Measurements from ENCODE around the gene FAM161B.
A peak's percentile ranks its signal among the peaks of the same experiment; 100 is the strongest.
"Not testable (repeated sequence)": the region's sequence is repeated elsewhere in the genome, so short reads cannot be mapped to it uniquely, and the experiment has no call there.

Gene FAM161B, protein sequence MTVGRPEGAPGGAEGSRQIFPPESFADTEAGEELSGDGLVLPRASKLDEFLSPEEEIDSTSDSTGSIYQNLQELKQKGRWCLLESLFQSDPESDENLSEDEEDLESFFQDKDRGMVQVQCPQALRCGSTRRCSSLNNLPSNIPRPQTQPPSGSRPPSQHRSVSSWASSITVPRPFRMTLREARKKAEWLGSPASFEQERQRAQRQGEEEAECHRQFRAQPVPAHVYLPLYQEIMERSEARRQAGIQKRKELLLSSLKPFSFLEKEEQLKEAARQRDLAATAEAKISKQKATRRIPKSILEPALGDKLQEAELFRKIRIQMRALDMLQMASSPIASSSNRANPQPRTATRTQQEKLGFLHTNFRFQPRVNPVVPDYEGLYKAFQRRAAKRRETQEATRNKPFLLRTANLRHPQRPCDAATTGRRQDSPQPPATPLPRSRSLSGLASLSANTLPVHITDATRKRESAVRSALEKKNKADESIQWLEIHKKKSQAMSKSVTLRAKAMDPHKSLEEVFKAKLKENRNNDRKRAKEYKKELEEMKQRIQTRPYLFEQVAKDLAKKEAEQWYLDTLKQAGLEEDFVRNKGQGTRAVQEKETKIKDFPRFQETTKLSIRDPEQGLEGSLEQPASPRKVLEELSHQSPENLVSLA

DNA sequence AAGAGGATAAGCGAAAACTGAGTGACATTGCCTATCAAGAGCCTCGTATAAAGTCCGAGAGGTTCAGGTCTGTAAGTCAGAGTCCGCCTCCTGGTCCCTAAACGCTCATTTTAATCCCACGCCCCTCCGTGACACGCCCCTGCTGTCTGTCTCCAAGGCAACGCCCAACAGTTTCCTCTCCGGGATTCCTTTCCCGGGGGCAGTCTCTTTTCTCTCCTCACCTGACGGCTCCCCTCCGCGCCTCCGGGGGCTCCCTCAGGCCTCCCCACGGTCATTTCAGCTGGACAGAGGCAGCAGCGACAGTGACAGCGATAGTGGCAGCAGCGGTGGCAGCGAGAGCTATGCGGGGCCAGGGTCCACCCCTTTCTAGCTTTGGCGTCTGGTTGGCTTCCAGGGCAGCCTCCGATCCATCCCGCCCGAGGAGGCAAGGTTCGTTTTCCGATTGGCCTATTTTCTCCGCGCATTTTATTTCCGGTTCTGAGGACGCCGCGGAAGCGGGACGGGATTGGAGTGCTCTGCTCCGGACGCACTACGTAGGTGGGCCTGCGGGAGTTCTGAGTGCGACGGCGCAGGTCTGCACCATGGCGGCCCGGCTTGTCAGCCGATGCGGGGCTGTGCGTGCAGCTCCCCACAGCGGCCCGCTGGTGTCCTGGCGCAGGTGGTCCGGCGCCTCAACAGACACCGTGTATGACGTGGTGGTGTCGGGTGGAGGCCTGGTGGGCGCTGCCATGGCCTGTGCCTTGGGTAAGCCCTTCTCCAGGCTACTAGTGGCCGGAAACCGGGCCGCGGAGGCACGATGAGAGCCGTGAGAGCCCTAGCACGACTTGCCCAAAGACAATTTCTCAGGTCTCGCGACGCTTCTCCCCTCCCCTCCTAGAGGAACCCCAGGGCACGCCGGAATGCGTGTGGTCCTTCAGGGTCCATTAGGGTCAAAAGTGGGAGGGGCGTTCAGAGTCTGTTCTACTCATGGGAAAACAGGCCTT is at the start of gene FAM161B, which contains the start of gene COQ6:
Gene FAM161B, minus strand, starts transcription at position 343 of the 983 bp plus-strand sequence. Its CDS starts 68 bp downstream, at position 275.
Gene COQ6, plus strand, starts transcription at position 551 of the 983 bp plus-strand sequence. Its CDS starts 31 bp downstream, at position 582.
- DNase-seq (ENCODE audit: low read depth): peak; percentile 90

GRCh38 chr14:73998726-73999125 is 48.8 kb upstream of the FAM161B start:
- no peak for DNase-seq (ENCODE audit: low read depth)

DNA sequence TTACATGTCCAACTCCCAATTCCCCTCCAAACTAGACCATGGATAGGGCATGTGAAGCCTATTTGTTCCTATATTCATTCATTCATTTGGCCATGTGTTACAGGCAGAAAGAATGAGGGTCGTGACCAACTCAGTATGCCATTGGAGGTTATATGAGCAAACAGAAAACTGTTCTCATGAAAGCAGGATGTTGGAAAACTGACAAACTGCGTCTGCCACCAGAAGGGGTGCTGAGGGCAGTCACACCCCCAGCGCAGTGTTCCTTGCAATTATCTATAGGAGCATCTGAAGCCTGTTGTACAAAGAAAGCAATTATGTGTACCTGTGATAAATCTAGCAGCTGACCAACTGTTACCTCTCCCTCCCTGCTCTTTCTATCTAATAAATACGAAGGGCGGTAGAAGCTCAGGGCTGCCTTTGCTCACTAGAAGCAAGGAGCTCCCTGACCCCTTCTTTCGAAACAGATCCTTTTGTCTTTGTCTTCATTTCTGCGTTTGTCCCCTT is 48.1 kb upstream of the FAM161B start:
- DNase-seq (ENCODE audit: low read depth): no peak

DNA sequence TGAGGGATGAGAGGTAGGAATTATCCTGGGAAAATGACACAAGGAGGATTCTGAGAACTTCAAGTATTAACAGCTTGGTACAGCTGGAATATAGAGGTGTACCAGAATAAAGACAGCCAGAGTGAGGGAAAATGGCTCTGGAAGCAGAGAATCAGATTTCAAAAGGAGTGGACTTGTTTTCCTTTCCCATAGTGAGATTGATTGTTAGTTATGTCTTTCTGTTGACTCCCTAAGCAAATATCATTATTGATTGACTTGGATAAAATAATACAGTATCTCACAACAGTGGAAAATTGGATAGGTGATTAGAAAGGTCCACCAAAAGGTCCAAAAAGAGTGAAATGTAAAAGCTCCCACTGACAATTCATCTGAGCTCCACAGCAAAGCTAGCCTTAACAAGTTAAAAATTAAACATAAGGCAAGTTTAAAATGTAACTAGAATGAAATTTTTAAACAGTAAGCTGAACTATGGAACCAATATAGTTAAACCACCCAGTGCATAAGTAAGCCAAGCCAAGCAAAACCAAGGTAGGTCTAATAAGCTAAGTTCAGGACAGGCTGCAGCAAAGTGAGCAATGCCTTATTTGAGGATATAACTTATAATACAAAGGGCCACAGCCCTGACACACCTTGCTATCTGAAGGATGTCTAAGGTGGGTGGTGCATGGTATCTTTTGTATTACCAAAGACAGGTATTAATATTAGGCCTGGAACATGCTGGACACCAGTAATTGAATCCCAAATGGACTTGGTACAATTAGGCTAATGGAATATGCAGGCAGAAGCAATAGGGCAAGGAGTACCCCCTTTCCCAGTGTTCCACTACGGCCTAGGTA is 47.4 kb upstream of the FAM161B start:
- DNase-seq (ENCODE audit: low read depth): no peak

DNA sequence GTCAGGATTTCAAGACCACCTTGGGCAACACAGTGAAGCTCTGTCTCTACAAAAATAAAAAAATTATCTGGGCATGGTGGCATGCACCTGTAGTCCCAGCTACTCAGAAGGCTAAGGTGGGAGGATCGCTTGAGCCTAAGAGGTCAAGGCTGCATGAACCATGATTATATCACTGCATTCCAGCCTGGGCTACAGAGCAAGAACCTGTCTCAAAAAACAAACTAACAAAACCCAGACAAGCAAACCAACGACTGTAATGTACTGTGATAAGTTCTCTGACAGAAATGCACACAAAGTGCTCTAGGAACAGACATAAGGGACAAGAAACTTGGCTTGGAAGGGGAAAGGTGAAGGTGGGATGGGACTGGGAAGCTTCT is 46.8 kb upstream of the FAM161B start:
- DNase-seq (ENCODE audit: low read depth): no peak

- no peak for DNase-seq (ENCODE audit: low read depth)
Observed at GRCh38 chr14:73995977-73996378, 46.1 kb upstream of the FAM161B start.

DNA sequence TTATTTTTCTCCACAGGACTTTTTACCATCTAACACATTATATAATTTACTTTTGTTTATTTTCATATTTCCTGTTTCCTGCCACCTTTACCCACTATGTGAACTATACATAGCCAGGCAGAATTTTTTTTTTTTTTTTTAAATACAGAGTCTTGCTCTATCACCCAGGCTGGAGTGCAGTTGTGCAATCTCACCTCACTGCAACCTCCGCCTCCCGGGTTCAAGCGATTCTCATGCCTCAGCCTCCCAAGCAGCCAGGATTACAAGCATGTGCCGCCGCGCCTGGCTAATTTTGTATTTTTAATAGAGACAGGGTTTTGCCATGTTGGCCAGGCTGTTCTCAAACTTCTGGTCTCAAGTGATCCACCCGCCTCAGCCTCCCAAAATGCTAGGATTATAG is 45.0 kb upstream of the FAM161B start:
- DNase-seq (ENCODE audit: low read depth): not testable (repeated sequence)

DNA sequence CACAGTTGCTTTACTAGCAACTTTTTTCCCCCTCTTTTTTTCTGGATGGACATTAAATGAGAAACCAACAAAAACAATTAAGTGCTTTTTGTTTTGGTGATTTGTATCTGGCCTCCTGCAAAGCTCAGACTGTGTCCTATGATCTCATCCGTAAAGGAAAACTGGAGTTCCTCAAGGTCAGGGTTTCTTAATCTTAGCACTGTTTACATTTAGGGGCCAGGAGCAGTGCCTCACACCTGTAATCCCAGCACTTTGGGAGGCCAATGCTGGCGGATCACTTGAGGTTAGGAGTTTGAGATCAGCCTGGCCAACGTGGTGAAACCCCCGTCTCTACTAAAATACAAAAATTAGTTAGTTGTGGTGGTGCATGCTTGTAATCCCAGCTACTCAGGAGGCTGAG is 41.2 kb upstream of the FAM161B start:
- DNase-seq (ENCODE audit: low read depth): no peak

DNA sequence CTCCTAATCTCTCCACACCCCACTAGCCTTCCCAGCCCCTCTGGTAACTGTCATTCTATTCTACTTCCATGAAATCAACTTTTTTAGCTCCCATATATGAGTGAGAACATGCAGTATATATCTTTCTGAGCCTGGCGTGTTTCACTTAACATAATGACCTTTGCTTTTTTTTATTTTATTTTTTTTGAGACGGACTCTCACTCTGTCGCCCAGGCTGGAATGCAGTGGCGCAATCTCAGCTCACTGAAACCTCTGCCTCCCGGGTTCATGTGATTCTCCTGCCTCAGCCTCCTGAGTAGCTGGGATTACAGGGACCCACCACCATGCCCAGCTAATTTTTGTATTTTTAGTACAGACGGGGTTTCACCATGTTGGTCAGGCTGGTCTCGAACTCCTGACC is 38.8 kb upstream of the FAM161B start:
- DNase-seq (ENCODE audit: low read depth): not testable (repeated sequence)

DNA sequence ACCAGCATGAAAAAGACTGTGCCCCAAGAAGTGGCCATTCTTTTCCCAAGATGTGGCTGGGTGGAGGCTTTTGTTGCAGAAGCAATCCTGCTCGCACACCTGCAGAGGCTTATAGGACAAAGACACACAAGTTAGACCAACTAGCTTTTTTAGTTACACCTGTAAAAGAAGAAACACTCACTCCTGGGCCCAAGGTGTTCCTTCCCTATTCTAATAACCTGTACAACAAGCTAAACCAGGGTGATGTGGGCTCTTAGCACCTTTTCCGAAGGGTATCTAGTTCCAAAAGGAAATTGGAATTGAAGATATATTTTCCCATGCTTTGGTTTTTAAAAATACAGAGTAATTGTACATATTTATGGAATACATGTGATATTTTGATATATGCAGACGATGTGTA is 38.2 kb upstream of the FAM161B start:
- no peak for DNase-seq (ENCODE audit: low read depth)

DNA sequence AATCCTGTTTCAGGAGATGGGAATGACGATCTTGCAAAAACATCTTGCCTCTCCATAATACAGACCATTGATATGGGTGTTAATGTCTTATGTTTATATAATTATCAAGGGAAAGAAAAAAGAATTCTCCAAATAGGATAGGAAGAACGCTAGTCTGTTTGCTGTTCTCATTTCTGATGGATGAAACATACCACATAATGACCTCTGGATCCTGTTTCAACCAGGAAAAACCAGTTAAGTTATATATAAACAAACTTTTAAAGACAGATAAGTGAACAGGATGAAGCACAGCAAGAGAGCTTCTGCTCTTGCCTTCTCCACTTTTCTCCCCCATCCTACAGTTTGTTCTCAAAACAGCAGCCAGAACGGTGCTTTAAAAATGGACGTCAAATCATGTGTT is 28.0 kb upstream of the FAM161B start:
- DNase-seq (ENCODE audit: low read depth): no peak

DNA sequence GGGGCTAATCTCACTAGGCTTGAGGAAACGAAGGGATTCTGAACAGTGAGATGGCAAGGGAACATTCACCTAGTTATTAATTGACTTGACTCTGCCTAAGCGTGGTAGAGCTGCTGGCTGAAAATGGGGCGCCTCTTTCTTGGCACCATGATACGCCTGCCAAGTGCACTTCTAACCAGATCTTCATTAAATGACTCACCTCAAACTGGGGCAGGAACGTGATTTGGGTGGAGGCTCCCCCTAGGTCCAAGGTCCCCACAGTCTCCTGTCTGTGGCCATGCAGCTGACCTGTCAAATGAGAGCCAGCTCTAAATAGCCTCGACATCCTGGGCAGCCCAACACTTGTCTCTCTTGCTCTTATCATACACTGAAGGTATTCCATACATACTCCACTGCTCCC is 26.2 kb upstream of the FAM161B start:
- no peak for DNase-seq (ENCODE audit: low read depth)

DNA sequence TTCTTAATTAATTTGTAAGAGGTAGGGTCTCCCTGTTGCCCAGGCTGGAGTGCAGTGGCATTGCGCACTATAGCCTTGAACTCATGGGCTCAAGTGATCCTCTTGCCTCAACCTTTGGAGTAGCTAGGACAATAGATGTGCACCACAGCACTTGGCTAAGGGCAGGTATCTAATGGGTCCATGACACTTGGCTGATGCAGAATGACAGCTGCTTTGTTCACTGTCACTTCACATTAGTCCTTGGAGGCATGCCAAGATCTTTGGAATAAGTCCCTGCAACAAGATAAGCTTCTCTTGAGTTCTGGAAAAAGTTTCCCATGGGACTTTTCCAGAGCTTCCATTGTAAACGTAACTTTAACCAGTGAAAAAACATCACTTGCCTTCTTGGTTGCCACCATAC is 23.6 kb upstream of the FAM161B start:
- no peak for DNase-seq (ENCODE audit: low read depth)

DNA sequence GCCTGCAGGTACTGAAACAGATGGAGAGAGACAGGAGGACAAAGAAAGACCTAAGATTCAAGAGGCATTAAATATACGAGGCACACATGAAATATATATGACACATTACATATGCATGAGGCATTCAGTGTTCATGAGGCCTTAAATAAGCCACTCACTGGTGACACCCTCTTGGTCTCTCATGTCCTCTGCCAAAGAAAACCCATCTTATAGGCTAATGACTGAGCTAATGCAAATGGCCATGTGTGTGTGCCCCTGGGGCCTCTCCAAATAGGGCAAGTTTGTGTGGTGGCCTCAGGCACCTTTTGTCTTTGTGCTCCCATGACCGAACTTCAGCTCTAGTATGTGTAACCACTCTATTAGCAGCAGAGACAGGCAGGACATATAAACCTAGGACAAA is 19.0 kb upstream of the FAM161B start:
- no peak for DNase-seq (ENCODE audit: low read depth)

DNA sequence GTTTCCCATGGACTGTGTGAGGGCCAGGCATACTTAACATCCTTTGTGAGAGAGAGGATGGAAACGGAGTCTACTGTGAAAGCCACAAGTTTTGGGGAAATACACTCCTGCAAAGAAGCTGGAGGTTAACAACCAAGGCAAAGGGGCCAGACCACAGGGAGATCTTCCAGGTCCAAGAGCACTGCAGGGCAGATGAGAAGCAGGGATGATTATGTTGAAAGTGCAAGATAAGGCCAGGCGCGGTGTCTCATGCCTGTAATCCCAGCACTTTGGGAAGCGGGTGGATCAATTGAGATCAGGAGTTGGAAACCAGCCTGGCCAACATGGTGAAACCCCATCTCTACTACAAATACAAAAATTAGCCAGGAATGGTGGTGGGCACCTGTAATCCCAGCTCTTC is 15.3 kb upstream of the FAM161B start:
- no peak for DNase-seq (ENCODE audit: low read depth)

- no peak for DNase-seq (ENCODE audit: low read depth)
Observed at GRCh38 chr14:73961192-73961591, 11.3 kb upstream of the FAM161B start.

- no peak for DNase-seq (ENCODE audit: low read depth)
Observed at GRCh38 chr14:73958591-73958990, 8.7 kb upstream of the FAM161B start.

DNA sequence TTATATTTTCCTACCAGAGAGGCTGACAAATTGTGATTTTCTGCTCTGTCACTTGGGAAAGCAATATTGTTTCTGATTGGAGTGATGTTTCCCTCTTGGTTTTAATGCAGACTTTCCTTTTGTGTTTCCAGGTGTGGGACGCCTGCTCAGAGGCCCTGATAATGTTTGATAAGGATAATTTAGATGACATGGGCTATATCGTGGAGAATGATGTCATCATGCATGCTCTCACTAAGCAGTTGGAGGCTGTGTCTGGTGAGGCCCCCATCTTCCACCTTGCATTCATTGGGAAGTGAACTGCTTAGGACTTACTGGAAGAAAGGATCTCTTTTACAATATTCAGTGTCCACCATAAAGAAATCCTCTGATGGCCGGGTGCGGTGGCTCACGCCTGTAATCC is 5.8 kb upstream of the FAM161B start:
- no peak for DNase-seq (ENCODE audit: low read depth)

DNA sequence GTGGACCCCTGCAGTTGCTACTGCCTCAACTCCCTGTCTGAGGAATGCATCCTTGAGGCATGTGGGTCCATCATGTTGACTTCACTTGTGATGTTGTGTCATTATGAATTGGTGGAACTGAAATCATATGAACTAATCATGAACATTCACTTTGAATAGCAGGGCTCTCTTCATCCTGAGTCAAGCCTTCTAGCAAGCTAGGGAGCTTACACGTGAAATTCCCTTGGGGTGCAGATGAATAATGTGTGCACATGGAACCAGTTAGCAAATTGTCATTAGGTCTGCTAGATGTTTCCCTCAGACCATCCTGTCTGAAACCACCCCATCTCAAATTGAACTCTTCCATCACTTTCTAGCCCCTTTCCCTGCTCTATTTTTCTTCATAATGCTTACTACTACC is 3.8 kb upstream of the FAM161B start:
- DNase-seq (ENCODE audit: low read depth): no peak

- no peak for DNase-seq (ENCODE audit: low read depth)
Observed at GRCh38 chr14:73945159-73945670, 4.7 kb downstream of the FAM161B start.

Measured in activated T-cell treated with anti-CD3 and anti-CD28 coated beads for 48 hours (primary cell).